Measurements from ENCODE around the gene CCDC66. TPM values are rescaled to one million over a fixed set of nuclear protein-coding genes. Genes with fewer than 3 reads are reported as not detected.
"Not testable (repeated sequence)": the region's sequence is repeated elsewhere in the genome, so short reads cannot be mapped to it uniquely, and the experiment has no call there.

The CCDC66 gene
- total RNA-seq, 6 experiments from 2014 or later = 9.0 to 10.2 (median 9.5) TPM

DNA sequence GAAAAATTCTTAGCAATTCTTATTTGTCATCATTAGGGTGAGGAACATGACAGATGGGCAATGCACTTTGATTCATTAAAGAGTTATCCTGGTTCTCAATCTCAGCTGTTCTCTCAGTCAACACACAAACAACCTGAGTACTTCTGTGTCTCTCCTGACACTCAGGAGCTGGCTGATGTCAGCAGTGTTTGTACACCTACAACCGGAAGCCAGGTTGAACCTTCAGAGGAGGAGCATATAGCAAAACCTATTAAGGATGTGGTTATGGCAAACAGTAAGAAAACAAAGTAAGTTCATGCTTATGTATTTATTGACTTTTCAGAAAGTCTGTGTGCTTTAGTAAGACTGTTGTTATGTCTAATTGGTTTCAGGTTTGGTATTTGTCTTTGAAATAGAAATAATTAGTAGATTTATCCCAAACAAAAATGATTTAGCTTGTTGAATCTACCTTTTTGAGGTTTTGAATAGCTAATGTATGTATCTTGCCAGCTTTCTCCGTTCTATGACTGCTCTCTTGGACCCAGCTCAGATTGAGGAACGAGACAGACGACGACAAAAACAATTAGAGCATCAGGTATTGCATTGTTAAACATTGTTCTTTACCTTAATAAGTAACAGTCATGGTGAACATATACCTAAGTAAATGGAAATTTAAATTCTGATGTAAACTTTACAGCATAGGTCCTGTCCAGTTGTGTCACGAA, 36.6 kb downstream of the CCDC66 start:
- Mint-ChIP-seq H3K4me3 (no peak overlapping the region), H3K36me3 (ENCODE audit: low read depth) (peaks cover 15% of the 10 kb centered on the region; the same call in 1 of the 2 replicates), H3K4me1 (ENCODE audit: low read depth) (peaks cover 17% of the 10 kb centered on the region), H3K9me3 (no peaks in the 10 kb centered on the region), H3K27me3 (ENCODE audit: insufficient read depth) (no peaks in the 10 kb centered on the region; the same call in none of the 2 replicates), H3K27ac (no peak overlapping the region)
- TF ChIP-seq, protein P1, sequence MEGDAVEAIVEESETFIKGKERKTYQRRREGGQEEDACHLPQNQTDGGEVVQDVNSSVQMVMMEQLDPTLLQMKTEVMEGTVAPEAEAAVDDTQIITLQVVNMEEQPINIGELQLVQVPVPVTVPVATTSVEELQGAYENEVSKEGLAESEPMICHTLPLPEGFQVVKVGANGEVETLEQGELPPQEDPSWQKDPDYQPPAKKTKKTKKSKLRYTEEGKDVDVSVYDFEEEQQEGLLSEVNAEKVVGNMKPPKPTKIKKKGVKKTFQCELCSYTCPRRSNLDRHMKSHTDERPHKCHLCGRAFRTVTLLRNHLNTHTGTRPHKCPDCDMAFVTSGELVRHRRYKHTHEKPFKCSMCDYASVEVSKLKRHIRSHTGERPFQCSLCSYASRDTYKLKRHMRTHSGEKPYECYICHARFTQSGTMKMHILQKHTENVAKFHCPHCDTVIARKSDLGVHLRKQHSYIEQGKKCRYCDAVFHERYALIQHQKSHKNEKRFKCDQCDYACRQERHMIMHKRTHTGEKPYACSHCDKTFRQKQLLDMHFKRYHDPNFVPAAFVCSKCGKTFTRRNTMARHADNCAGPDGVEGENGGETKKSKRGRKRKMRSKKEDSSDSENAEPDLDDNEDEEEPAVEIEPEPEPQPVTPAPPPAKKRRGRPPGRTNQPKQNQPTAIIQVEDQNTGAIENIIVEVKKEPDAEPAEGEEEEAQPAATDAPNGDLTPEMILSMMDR (IDR thresholded peaks at IDR 0.05) = no peak
- no peak for DNase-seq

DNA sequence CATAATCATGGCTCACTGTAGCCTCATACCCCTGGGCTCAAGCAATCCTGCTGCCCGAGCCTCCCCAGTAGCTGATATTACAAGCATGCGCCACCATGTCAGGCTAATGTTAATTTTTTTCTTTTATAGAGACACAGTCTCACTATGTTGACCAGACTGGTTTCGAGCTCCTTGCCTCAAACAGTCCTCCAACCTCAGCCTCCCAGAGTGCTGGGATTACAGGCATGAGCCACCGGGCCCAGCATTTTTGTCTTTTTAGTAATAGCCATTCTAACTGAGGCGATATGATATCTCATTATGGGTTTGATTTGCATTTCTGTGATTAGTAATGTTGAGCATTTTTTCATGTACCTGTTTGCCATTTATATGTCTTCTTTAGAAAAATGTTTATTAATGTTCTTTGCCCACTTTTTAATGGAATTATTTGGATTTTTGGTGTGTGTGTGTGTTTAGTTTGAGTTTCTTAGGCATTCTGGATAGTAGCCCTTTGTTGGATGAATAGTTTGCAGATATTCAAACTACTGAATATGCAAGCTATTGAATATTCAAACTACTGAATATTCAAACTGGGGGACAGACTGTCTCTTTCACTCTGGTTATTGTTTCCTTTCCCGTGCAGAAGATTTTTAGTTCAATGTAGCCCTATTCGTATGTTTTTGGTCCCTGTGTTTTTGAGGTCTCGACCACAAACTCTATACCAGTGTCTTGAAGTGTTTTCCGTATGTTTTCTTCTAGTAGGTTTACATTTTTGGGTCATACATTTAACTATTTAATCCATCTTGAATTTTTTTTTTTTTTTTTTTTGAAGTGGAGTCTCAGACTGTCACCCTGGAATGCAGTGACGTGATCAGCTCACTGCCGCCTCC, 39.2 kb downstream of the CCDC66 start:
- no peak overlapping the region for H3K27ac Mint-ChIP-seq
- TF ChIP-seq, protein P1 (IDR thresholded peaks at IDR 0.05) = no peak
- H3K9me3 Mint-ChIP-seq = no peaks in the 10 kb centered on the region
- H3K4me3 Mint-ChIP-seq = no peak overlapping the region
- H3K27me3 Mint-ChIP-seq (ENCODE audit: insufficient read depth) = no peaks in the 10 kb centered on the region; the same call in 1 of the 2 replicates
- peaks cover 4% of the 10 kb centered on the region for H3K4me1 Mint-ChIP-seq (ENCODE audit: low read depth)
- DNase-seq = no peak
- peaks cover 37% of the 10 kb centered on the region for H3K36me3 Mint-ChIP-seq (ENCODE audit: low read depth)

DNA sequence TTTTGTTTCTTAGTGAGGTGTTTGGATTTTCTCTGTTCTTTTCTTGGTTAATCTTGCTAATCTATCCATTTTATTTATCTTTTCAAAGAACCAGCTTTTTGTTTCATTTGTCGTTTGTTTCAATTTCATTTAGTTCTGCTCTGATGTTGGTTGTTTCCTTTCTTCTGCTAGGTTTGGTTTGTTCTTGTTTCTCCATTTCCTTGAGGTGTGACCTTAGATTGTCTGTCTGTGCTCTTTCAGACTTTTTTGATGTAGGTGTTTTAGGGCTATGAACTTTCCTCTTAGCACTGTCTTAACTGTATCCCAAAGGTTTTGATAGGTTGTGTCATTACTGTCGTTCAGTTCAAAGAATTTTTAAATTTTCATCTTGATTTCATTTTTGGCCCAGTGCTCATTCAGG, 51.5 kb downstream of the CCDC66 start:
- H3K9me3 Mint-ChIP-seq = not testable (repeated sequence)

DNA sequence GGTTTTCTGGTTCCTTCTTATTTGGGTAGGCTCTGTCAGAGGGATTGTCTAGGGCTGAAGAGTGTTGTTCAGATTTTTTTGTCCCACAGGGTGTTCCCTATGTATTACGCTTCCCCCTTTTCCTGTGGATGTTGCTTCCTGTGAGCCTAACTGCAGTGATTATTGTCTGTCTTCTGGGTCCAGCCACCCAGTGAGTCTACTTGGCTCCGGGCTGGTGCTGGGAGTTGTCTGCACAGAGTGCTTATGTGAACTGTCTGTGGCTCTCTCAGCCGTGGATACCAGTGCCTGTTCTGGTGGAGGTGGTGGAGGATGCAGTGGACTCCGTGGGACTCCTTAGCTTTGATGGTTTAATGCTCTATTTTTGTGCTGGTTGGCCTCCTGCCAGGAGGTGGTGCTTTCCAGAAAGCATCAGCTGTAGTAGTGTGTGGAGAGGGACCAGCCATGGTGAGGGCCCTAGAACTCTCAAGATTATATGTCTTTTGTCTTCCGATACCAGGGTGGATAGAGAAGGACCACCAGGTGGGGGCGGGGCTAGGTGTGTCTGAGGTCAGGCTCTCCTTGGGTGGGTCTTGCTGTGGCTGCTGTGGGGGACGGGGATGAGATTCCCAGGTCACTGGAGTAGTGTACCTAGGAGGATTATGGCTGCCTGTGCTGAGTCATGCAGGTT, 53.8 kb downstream of the CCDC66 start:
- Mint-ChIP-seq H3K9me3 (no peaks in the 10 kb centered on the region), H3K27ac (no peak overlapping the region), H3K4me3 (no peak overlapping the region), H3K36me3 (ENCODE audit: low read depth) (peaks cover 57% of the 10 kb centered on the region), H3K27me3 (ENCODE audit: insufficient read depth) (no peaks in the 10 kb centered on the region), H3K4me1 (ENCODE audit: low read depth) (no peaks in the 10 kb centered on the region)
- TF ChIP-seq, protein P1 (IDR thresholded peaks at IDR 0.05) = no peak
- no peak for DNase-seq

More for the DNA sequence above, 51.5 kb downstream of the CCDC66 start:
- not testable (repeated sequence) for H3K4me1 Mint-ChIP-seq (ENCODE audit: low read depth); H3K27me3 Mint-ChIP-seq (ENCODE audit: insufficient read depth); DNase-seq; H3K27ac Mint-ChIP-seq; H3K4me3 Mint-ChIP-seq
- peaks cover 76% of the 10 kb centered on the region for H3K36me3 Mint-ChIP-seq (ENCODE audit: low read depth)

DNA sequence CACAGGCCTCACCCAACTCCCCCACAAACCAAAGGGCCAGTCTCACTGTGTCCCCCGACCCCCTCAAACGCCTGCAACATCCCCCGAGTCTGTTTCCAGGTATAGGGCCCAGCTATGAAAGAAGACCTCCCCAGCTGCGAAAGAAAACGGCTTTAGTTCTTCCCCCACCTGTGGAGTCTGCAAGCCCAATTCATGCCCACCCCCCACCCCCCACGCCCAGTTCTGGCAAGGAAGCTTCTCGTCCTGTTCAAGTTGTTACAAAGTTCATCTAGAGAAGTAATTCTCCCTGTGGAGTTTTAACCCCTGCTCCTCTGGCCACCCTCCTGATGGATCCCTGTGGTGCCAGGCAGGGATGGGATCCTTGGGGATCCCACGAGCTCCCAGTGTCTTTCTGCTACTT, 54.4 kb downstream of the CCDC66 start:
- Mint-ChIP-seq H3K36me3 (ENCODE audit: low read depth) (peaks cover 55% of the 10 kb centered on the region), H3K27ac (no peak overlapping the region), H3K4me3 (no peak overlapping the region), H3K4me1 (ENCODE audit: low read depth) (no peaks in the 10 kb centered on the region), H3K9me3 (no peaks in the 10 kb centered on the region), H3K27me3 (ENCODE audit: insufficient read depth) (no peaks in the 10 kb centered on the region)
- TF ChIP-seq, protein P1 (IDR thresholded peaks at IDR 0.05) = no peak
- no peak for DNase-seq

Measured in HFFc6 (cell line).